CD4-positive, alpha-beta T cell treated with Interleukin-21 for 1 hour (primary cell): ENCODE results near the gene BRD1.
"Not testable (repeated sequence)": the region's sequence is repeated elsewhere in the genome, so short reads cannot be mapped to it uniquely, and the experiment has no call there.

ENCODE experiments used
- DNase-seq: peaks from one replicate; pipeline ENCODE4 v3.0.0-alpha.2; 2020

BRD1 gene

DNA sequence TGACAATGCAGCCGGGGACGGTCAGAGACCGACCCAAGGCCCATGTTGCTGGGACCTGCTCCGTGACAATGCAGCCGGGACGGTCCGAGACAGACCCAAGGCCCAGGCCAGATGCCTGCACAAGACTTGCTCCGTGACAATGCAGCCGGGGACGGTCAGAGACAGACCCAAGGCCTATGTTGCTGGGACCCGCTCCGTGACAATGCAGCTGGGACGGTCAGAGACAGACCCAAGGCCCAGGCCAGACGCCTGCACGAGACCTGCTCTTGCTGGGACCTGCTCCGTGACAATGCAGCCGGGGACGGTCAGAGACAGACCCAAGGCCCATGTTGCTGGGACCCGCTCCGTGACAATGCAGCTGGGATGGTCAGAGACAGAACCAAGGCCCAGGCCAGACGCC is 45.8 kb downstream of the BRD1 start:
- not testable (repeated sequence) for DNase-seq

DNA sequence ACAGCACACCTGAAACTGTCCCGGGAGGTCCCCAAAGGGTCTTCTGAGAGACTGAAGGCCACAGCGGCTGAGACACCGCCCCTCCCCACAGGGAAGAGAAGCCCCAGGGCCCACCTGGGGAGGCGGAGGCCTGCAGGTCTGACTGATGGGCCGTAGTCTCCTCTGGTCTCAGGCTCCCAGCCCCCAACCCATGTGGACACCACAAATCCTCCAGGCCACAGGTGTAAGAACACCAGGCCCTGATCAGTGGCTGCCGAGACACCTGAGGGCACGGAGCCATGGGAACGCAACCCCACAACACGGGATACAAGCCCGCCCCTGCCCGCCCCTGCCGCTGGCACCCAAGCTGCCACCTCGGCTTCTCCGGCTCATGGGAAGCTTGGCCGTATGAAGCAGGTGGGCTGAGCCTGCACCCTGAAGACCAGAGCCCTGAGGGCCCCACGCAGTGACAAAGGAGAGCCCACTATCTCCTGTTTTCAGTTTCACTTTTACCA is 46.3 kb downstream of the BRD1 start:
- DNase-seq: no peak

DNA sequence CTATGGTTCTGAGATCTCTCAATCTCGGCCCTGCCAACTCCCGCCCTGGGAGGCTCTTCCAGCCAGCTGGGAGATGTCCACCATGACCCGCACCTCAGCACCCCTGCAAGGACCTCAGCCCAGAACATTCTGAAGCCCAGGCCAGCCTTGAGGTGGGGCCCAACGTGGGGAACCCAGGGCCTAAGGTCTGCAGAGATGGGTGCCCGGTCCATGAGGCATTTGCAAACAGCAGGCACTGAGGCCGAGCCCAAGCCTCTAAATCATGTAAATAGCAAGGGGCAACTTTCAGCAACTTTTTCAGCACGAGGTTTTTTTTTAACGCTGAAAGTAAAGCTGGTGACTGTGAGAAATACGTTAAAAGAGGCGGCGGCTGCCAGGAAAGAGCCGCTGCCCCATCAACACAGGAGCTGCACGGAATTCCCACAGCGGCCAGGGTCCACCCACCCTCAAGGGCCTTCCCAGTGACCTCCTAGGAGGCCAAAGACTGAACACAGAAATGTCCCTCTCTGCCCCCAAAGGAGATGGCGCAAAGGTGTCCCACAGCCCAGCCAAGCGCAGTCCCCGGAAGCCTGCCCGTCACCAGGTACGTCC is 46.9 kb downstream of the BRD1 start:
- DNase-seq: no peak

DNA sequence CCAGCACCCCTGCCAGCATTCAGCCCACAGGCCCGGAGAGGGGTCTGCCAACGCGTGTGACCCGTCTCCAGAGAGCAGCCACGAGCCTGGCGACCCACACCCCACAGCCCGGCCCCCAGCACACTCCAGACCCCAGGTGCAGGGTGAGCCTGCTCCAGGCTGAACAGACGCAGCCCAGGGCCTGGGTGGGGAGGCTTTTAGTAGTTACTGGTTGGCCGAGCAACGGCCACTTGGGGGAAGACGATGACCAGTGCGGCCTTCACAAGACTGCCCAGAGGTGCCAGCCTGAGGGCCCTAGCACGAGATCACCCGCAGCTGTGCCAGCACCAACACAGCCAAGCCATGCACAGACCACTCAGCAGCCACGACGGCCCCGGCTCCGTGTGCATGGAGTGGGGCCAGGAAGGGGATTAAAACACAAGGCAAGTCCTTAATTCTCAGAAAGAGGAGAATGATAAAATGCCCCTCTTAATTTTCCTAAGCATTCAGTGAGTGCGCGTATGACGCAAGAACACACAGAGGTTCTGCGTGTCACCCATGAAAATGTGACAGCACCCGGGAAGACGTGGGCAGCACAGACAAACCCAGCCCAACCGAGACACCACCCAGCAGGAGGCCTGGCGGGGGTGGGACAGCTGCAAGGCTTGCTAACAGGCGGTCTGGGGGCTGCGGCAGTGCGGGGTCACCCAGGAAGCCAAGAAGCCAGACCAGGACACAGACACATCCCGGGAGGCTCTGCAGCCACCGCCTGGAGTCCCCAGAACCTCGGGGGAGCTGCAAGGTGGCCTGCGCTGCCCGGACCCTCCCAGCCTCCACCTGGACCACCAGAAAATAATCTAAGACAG is 47.6 kb downstream of the BRD1 start:
- DNase-seq: no peak

DNA sequence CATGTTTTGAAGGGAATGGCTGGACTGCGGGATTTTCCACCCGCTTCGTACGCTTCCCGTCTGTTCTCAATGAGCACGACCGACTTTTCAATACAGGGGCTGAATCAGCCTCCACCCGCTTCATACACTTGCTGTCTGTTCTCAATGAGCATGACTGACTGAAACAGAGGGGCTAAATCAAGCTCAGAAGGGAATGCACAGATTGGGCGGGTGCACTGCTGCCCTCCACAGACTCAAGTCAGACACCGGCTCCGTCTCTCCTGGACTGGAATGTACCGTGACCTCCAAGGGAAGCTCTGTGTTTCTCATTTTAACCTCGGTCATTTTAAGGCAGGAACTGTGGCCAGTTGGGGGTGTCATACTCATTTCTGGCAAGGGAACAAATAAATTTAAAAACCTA is 48.5 kb downstream of the BRD1 start:
- no peak for DNase-seq

DNA sequence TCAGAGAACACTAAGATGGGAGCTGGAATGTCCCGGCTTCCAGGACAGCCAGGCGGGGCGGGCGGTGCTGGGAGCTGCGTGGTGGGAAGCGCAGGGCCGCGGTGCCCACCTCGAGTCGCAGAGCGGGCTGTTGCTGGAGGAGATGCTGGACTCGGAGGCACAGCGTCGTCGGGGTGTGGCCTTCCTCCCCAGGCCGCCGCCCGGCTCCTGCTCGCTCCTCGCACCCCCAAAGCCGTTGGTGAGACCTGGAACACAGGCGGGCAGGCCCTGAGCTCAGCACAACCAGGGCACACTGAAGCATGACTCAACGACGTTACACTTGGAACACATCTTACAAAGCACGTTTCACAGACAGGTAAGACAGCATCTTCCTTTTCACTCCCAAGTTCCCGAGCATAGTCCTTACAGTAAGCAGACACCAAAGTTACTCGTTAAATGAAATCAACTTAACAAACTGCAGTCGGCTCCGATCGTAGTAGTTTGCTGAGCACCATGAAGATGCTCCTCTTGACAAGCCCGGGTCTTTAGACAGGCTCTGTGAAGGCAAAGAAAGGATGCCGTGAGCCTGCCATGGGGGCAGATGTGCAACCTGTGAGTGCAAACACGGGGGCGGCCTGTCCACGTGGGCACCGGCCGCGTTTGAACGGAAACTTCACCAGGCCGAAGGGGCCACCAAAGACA is 50.0 kb downstream of the BRD1 start:
- DNase-seq: no peak

DNA sequence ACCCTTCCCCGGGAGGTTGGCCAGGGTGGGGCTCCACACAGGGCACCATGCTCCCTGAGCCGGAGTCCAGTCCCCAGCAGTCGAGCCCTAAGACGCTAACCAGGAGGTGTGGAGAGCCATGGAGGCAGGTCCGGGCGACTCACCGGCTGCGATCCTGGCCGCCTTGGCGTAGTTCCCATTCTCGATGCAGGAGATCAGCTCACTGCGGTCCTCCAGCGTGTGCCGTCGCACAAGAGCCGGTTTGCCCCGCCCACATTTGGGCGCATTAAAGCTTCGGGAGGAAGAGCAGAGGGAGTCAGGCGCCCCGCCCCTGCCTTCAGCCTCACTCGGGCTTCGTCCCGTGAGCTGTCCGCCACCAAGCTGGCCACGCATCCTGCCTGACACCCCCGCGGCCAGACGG is 50.8 kb downstream of the BRD1 start:
- no peak for DNase-seq

DNA sequence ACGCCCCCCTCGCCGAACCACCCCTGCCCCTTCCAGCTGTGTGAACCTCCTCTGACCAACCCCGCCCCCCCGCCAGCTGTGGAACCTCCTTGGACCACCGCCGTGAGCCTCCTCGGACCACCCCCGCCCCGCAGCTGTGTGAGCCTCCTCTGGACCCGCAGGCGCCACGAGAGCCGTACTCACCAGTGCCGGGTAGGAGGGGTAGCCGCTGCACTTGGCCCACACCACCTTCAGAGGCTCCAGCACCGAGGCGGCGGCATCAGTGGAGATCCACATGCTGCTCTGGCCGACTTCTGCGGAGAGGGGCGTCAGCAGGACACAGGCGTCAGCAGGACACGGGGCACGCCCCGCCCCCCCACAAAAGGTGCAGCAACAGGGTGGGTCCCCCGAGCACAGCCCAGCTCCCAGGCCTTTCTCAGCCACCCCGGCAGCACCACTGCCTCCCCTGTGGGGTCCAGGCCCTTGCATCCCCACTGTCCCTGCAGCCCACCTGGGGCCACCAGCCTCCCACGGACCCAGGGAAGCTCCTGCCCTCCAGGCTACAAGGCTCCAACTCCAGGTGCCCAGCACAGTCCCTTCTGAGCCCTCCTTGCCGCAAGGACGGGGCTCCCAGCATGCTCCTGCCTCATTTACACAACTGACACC is 51.7 kb downstream of the BRD1 start:
- no peak for DNase-seq

DNA sequence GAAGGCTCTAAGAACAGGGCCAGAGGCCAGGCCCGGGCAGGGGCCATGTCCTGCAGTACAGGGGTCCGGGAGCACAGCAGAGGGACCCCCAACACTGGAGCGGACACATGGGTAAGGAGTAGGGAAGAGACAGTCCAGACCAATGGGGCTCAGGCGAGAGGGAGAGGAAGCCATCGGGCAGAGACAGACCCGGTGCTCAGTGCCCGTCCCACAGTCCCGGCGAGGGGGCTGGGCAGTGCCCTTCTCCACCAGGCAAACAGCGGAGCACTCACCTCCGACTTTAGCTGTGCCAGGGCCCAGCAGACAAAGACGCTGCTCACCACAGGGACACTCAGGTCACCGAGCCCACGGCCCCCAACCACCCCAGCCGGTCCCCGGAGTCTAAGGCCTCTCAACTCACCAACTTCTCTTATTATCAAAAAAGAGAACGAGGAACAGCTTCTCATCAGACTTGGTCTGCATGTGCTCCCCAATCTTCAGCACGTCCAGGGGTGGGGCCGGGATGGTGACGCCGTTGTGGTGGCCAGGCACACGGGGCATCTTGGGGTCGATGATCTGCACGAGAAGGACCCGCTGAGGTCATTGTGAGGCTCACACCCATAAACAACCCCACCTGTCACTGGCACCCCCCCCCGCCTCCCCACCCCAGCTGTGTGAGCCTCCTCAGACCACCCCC is 52.3 kb downstream of the BRD1 start:
- no peak for DNase-seq

DNA sequence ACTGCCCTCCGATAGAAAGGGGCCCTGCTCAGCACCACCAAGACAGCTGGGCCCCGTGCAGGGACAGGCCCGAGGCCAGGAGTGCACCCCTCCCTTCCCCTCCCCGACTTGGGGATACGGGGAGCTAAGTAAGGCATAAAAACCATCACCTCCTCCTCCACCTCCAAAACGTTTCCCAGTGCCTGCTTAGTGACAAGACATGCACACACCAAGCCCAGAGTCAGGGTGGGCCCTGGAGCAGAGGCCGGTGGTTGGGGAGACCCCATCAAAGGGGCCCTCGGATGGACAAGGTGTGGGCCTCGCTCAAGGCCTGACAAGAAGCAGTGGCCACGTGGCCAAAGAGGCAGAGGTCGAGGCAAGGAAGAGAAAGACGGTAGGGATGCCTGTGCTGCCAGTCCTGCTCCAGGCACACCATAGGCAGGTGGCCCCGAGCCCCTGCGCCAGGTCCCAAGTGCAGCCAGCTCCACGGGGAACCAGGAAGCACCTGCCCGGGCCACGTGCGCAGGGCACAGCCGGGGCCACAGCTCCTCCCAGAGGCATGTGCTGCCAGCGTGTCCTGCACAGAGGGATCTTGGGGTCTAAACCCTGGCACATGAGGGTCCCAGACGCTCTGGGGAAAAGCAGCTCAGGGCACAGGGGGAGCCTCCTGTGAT is 53.0 kb downstream of the BRD1 start:
- no peak for DNase-seq

DNA sequence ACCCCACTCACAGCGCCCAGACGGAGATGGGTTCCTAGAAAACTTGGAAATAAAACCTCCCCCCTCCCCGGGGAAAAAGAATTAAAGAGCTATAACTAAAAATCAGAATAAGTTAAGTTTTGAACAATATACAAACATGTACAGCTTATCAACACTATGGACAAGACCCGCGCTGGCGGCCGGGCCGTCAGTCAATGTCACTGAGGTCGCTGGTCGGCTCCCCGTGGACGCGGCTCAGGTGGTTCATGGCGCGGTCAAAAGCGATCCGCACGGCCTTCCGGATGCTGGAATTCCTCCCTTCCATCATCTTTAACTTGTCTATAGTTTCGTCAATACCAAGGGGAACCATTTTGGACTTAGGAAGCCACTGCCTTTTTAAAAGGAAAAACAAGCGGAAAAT is 53.6 kb downstream of the BRD1 start:
- DNase-seq: no peak

DNA sequence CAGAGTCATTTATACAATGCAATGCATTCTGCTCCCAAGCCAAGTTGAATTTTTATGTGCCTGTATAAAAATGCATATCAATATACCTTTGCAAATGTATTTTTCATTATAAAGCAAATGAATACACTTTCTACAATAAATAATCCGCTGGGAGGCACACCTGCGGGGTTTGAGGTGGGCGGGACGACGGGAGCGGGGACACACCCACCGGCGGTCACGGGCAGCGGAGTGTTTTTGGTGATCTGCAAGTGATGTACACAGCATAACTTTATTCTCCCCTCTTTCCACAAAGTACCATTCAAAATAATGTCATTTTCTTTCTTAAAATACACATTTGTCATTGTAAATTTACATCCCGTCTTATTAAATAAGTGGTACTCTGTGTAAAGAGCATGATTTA is 54.1 kb downstream of the BRD1 start:
- DNase-seq: no peak

DNA sequence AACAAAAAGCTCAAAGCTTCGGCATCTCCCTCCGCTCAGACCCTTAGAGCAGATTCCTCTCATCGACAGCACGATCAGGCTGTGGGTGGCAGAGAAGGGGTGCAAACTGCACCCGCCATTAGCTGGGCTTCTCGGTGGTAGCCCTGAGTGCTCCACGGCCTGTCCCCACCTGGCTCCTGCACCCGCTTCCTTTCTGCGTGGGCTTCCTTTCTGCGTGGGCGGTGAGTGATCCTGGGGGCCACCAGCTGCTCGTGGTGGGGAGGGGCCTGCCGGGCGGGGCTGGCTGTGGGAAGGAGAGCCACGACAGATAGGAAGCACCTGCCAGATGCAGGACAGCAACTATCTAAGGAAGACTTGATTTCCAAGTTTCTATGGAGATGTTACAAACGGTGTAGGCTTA is 55.0 kb downstream of the BRD1 start:
- DNase-seq: no peak

DNA sequence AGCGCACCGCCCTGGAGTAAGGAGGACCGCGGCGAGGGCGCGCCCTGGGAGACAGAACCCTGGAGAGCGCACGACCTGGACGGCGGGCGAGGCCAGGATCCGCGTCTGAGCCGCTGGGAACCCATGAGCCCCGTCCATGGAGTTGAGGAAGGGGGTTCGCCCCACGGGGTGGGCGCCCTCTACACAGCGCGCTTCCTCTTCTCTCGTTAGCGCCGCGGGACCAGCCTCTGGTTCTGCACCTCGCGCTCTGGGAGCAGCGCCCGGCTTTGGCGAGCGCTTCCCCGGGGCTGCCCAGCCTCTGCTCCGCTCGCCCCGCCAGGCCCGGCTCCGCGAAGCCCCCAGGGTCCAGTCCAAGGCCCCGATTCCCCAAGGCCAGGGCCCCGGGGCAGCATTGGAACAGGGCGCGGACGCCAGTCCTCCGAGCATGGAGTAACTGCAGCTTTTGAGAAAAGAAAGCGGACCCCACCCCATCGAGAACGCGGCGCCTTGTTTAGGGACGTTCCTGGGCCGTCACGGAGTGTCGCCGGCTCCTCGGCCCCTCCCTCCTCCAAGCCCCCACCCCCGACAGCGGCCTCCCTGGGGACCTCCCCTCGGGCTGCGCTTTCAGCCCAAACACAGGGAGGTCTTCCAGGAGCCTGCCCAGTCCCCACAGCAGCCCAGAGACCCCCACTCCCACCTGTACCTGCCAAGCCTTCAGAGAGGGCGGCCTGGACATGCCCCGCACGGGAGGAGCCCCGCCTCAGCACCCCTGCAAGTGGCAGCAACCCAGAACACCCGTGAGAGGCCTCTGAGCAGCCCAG is 56.2 kb downstream of the BRD1 start:
- no peak for DNase-seq

DNA sequence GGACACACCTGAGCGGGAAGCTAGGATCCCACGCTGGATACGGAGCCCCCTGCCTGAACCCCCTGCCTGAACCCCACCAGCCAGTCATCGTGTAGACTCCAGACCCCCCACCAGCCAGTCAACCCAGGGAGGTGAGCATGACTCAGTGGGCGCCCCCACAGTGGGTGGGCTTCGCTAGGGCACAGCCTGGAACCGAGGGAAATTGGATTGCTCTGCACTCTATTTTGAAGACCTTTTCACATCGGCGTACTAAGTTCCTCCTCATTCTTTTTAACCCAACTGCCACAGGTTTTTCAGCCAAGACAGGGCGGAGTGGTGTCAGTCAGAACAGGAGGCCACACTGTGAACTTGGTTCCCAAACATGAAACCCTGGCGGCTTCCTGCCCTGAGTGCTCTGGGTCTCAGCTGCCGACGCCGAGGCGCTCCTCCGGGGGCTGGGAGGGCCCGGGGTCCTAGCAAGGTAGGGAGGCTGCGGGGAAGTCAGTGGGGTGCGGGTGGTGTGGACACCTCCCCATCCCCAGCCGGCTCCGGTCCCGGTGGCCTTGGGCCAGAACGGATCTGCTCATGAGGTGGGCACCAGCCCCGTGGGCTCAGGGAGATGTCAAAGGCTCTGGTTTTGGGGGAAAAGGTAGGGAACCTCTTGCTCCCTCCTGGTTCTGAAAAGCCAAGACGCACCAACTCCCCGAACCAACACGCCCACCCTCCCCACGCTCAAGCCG is 57.0 kb downstream of the BRD1 start:
- DNase-seq: no peak

DNA sequence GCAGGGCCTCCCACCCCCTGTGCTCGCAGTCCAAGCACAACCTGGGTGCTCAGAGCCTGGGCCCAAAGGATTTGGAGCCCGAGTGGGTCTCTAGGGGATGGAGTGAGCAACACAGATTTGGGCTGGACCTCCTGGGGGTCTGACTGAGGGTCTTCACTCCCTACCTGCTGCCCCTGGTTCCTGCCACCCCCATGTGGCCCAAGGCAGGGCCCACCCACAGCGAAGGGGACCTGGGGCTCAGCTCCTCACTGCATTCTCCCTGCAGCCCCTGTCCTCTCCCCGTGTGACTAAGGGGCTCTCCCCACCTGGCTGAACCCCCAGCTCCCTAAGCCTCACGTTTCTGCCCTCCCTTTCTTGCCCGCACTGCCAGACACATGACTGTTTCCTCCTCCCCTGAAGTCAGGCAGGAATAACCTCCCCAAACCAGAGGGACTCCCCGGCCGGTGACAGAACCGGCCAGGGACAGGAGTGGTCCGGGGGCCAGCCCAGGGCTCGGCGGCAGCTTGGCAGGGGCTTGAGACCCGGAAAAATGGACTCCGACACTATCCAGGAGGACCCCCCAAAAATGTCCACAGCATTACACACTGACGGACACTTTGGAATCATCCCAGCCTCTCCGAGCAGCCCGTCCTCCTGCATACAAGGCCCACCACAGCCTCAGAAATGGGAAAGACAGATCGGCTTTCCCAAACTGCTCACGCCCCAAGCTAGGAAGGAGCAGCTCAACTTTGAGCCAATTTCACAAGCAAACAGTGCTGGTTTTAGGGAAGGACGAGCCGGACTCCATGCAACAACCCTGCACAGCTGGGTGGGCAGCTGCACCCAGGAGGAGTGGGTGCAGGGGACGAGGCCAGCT is 57.8 kb downstream of the BRD1 start:
- DNase-seq: no peak

DNA sequence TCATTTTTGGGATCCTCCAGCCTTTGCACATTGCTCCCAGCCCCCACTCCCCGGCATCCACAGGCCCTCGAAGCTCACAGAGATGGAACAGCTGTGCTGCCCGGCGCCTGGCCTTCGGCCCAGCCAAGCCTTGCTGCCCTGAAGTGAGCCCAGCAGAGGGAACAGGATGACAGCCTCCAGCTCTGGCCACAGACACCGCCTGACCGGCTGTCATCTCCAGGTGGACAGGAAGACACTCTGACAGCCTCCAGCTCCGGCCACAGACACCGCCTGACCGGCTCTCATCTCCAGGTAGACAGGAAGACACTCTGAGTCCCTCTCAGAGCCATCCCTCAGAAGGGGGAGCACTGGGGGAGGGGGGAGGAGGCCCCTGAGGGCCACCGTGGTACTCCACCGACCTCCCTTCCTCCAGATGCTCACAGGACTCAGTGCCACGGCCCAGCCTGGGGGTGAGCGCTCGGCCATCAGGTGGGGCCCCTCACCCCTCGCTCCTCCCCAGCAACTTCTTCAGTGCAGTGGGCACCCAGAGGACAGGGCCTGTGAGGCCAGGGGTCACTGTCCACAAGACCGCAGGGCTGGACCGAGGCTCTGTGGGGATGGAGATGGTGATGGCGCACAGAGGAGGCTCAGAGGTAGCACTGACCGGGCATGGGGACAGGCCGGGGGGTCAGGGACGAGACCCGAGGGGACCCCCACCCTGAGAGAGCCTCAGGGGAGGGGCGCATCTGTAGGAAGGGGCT is 58.6 kb downstream of the BRD1 start:
- no peak for DNase-seq

DNA sequence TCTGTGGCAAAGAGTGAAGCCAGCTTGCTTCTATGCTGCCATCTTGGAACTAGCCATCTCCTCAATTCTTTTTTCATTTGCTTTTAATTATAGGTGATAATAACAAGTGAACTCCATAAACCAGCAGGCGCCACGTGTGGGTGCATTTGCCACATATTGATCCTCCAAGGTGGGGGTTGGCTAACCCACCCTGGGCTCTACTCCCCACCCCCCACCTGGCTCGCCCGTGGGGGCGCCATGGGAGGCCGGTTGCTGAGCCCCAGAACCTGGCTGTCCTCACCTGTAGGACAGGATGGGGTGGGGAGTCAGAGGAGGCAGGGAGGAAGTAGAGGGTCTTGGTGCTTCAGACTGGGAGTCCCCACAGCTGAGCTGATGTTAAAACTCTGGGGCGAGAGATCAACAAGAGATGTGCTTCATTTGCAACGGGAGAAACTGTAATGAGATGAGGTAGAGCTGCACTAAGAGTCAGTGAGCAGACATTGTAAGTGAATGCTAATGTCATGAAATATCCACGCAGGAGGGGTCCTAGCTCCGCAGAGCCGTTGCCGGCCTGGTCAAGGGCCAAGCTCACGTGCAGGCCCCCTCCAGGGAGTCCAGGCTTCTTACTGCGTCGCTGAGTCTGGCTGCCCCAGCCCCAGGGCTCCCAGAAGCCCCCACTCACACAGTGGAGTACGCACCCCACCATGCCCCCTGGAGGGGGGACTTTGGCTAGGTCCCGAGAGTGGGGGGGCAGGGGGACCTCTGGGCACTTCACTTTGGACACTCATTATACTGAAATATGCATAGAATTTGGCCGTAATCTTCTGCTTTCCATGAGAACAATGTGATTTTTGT is 59.4 kb downstream of the BRD1 start:
- DNase-seq: no peak
